Peyer's patch (tissue), 4 donors: ENCODE results near the gene MED13. TPM values are rescaled to one million over a fixed set of nuclear protein-coding genes. Genes with fewer than 3 reads are reported as not detected.

Experiments
- DNase-seq, 3 donors: peaks; one replicate each; pipeline ENCODE4 v3.0.0-alpha.2; 2017 to 2019
- H3K27ac ChIP-seq, 4 donors: fragments of 200-600 bp; sonication (generic); one replicate each; pipeline ENCODE4 v1.5.1; 2016 to 2019
- H3K27me3 ChIP-seq, 2 donors: fragments of 200-600 bp; sonication (generic); one replicate each; pipeline ENCODE4 v1.5.1; 2019
- H3K36me3 ChIP-seq, 3 donors: fragments of 200-600 bp; sonication (generic); one replicate each; pipeline ENCODE4 v1.5.1; 2016 to 2019
- H3K4me1 ChIP-seq, 4 donors: fragments of 200-600 bp; sonication (generic); one replicate each; pipeline ENCODE4 v1.5.1; 2016 to 2019
- H3K4me3 ChIP-seq, 4 donors: fragments of 200-600 bp; sonication (generic); 1 replicate in 3 of 4; 2 replicates in 1 of 4; pipeline ENCODE4 v1.5.1; 2016 to 2019; ENCODE audit warnings: mild to moderate bottlenecking in 1 of 4
- H3K9me3 ChIP-seq, 4 donors: fragments of 200-600 bp; sonication (generic); one replicate each; pipeline ENCODE4 v1.5.1; 2016 to 2019; ENCODE audit warnings: mild to moderate bottlenecking in 1 of 4
- POLR2A ChIP-seq, 2 donors: fragments of 450-650 bp; IDR thresholded peaks; one replicate each; pipeline ENCODE4 v1.5.1; 2017; ENCODE audit warnings: antibody characterized with exemption in 2 of 2, mild to moderate bottlenecking in 2 of 2, moderate library complexity in 2 of 2
- total RNA-seq, 4 donors: library from RNA; depleted of rRNA; stranded (reverse); fragments of >200 nt; gene quantifications; one replicate each; pipeline ENCODE4 v1.1.0, GENCODE V29; 2016
- TF ChIP-seq, protein P1 (sequence below), 6 experiments: fragments of 450-650 bp in 4 of 6; fragments of 200-600 bp in 2 of 6; sonication (generic) in 1 of 6; IDR thresholded peaks; one replicate each; pipeline ENCODE4 v1.5.1; 2017 to 2019; ENCODE audit warnings: antibody characterized with exemption in 6 of 6, mild to moderate bottlenecking in 3 of 6, moderate library complexity in 1 of 6

Gene MED13, protein sequence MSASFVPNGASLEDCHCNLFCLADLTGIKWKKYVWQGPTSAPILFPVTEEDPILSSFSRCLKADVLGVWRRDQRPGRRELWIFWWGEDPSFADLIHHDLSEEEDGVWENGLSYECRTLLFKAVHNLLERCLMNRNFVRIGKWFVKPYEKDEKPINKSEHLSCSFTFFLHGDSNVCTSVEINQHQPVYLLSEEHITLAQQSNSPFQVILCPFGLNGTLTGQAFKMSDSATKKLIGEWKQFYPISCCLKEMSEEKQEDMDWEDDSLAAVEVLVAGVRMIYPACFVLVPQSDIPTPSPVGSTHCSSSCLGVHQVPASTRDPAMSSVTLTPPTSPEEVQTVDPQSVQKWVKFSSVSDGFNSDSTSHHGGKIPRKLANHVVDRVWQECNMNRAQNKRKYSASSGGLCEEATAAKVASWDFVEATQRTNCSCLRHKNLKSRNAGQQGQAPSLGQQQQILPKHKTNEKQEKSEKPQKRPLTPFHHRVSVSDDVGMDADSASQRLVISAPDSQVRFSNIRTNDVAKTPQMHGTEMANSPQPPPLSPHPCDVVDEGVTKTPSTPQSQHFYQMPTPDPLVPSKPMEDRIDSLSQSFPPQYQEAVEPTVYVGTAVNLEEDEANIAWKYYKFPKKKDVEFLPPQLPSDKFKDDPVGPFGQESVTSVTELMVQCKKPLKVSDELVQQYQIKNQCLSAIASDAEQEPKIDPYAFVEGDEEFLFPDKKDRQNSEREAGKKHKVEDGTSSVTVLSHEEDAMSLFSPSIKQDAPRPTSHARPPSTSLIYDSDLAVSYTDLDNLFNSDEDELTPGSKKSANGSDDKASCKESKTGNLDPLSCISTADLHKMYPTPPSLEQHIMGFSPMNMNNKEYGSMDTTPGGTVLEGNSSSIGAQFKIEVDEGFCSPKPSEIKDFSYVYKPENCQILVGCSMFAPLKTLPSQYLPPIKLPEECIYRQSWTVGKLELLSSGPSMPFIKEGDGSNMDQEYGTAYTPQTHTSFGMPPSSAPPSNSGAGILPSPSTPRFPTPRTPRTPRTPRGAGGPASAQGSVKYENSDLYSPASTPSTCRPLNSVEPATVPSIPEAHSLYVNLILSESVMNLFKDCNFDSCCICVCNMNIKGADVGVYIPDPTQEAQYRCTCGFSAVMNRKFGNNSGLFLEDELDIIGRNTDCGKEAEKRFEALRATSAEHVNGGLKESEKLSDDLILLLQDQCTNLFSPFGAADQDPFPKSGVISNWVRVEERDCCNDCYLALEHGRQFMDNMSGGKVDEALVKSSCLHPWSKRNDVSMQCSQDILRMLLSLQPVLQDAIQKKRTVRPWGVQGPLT (N-terminal part only)
- 100 to 1,000 TPM in 3 of 4 donors, 10 to 100 TPM in 1; 84.4 to 452 (median 131) TPM for total RNA-seq

DNA sequence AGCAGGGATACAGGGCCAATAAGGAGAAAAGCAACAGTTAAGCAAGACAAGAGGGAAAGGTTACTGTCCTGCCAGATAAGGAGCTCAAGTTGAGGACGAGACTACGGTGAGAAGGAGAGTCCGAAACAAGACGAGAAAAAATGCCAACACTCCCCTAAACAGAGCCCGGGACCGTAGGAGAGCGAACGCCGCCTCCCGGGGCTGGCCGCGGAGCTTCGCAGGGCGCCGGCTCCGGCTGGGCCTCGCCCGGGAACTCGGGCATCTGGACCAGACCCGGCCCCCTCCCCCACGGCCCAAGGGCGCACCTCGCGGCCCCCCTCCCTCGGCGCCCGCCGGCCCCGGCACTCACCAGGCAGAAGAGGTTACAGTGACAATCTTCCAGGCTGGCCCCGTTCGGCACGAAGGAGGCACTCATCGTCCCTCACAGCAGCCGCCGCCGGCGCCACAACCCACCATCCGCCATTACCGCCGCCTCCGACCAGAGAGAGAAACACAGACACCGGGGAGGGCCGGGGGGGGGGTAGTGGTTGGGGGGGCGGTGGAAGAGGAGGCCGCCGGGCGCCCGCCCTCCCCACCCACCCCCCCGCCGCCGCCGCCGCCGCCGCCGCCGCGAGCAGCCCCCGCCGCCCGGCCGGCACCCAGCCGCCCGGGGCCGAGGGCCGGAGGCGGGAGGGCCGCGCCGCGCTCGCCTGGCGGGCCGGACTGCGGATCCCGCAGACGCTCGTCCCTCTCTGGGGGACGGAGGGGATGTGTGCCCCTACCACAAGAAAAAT, at the start of gene MED13:
Gene MED13 (minus strand): TSS at position 488 of the 773 bp plus-strand sequence. CDS start 73 bp downstream, at position 415.
- TF ChIP-seq, protein P1, sequence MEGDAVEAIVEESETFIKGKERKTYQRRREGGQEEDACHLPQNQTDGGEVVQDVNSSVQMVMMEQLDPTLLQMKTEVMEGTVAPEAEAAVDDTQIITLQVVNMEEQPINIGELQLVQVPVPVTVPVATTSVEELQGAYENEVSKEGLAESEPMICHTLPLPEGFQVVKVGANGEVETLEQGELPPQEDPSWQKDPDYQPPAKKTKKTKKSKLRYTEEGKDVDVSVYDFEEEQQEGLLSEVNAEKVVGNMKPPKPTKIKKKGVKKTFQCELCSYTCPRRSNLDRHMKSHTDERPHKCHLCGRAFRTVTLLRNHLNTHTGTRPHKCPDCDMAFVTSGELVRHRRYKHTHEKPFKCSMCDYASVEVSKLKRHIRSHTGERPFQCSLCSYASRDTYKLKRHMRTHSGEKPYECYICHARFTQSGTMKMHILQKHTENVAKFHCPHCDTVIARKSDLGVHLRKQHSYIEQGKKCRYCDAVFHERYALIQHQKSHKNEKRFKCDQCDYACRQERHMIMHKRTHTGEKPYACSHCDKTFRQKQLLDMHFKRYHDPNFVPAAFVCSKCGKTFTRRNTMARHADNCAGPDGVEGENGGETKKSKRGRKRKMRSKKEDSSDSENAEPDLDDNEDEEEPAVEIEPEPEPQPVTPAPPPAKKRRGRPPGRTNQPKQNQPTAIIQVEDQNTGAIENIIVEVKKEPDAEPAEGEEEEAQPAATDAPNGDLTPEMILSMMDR (IDR thresholded peaks at IDR 0.05) = no peak
- TF ChIP-seq POLR2A (IDR thresholded peaks at IDR 0.05) = no peak
- no peaks in the 10 kb centered on the region for H3K9me3 ChIP-seq
- peak; percentile 62 to 82 (median 78) for DNase-seq
- peaks cover 0 to 5% (median 0%) of the 10 kb centered on the region in 3 donors for H3K36me3 ChIP-seq
- peak within 1 kb of the TSS; percentile 72 to 98 (median 96) for H3K4me3 ChIP-seq
- H3K4me1 ChIP-seq = peaks cover 0 to 17% (median 3%) of the 10 kb centered on the region in 4 donors
- H3K27me3 ChIP-seq = no peaks in the 10 kb centered on the region
- H3K27ac ChIP-seq = peak within 1 kb of the TSS; percentile 95 to 99 (median 98)

GRCh38 chr17:62112229-62112628, 47.2 kb upstream of the MED13 start:
- no peak overlapping the region for H3K4me3 ChIP-seq
- no peak for DNase-seq
- H3K9me3 ChIP-seq = no peaks in the 10 kb centered on the region
- peaks cover 0 to 12% (median 0%) of the 10 kb centered on the region in 4 donors for H3K4me1 ChIP-seq
- H3K27ac ChIP-seq = no peak overlapping the region
- H3K27me3 ChIP-seq = no peaks in the 10 kb centered on the region
- no peaks in the 10 kb centered on the region for H3K36me3 ChIP-seq
- TF ChIP-seq, protein P1 (IDR thresholded peaks at IDR 0.05) = no peak
- no peak for TF ChIP-seq POLR2A (IDR thresholded peaks at IDR 0.05)

DNA sequence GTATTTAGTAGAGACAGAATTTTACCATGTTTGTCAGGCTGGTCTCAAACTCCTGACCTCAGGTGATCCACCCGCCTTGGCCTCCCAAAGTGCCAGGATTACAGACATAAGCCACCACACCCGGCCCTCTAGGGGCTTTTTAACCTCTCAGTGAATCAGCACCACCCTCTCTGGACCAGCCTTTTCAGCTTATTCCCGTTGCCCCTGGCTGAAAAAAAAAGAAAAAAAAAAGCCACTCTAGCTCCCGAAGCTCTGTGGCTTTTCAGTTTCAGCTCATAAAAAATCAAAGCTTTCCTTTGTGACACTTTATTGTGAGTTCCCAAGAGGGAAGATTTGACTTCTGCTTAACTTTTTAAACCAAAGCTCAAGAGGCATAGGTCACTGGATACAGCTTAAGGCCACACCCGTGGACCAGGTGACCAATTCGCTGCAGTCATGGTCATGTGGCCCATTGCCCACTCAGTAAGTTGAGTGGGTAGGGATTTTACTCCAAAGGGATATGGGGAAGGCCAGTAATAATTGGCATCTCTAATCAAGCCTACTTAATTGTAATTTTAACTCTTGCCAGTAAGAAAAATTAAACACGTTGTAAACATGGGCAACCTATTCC, 46.6 kb upstream of the MED13 start:
- Histone ChIP-seq H3K4me3 (no peak overlapping the region), H3K9me3 (no peaks in the 10 kb centered on the region), H3K4me1 (peaks cover 0 to 12% (median 0%) of the 10 kb centered on the region in 4 donors), H3K27ac (peak overlapping the region in 2 of 4 donors; percentile 13 to 42), H3K27me3 (no peaks in the 10 kb centered on the region), H3K36me3 (no peaks in the 10 kb centered on the region)
- no peak for DNase-seq
- no peak for TF ChIP-seq POLR2A (IDR thresholded peaks at IDR 0.05)
- TF ChIP-seq, protein P1 (IDR thresholded peaks at IDR 0.05) = no peak

DNA sequence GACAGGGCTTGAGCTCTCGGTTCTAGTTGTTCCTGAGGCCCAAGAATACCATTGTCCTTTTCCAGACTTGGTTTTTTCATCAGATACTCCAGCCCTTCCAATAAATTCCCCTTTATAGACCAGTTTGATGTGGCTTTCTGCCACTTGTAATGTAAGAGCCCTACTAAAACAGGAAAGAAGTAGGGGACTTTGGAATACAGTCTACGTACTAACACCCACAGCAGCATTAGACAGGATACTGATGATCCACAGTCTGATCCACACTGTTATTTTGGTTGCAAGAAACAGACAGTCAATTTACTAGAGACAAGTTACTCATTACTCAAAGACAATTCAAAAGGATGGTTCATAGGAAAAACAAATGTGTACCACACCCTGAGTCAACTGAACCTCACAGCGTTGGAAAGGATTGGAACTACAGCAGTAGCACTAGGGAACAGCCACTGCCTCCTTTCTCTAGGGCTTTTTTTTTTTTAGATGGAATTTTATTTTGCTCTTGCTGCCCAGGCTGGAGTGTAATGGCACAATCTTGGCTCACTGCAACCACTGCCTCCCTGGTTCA, 45.9 kb upstream of the MED13 start:
- H3K27me3 ChIP-seq = no peaks in the 10 kb centered on the region
- H3K27ac ChIP-seq = peak overlapping the region in 2 of 4 donors; percentile 13 to 42
- TF ChIP-seq, protein P1 (IDR thresholded peaks at IDR 0.05) = no peak
- no peak for TF ChIP-seq POLR2A (IDR thresholded peaks at IDR 0.05)
- H3K4me3 ChIP-seq = no peak overlapping the region
- H3K36me3 ChIP-seq = no peaks in the 10 kb centered on the region
- peaks cover 0 to 12% (median 0%) of the 10 kb centered on the region in 4 donors for H3K4me1 ChIP-seq
- DNase-seq = no peak
- H3K9me3 ChIP-seq = no peaks in the 10 kb centered on the region
